GM23338 (cell line): Measurements from ENCODE around the gene KIAA1217. TPM values are rescaled to one million over a fixed set of nuclear protein-coding genes. Genes with fewer than 3 reads are reported as not detected.

Experiments used
- ATAC-seq: fragments of 200-7000 bp; cut with Tn5 transposase; 3 replicates; pipeline ENCODE4 v1.9.1; 2020
- DNase-seq: peaks from one replicate; pipeline ENCODE4 v3.0.0-alpha.2; 2015; ENCODE audit warnings: low spot score
- H2AFZ ChIP-seq: fragments of 200-600 bp; sonication (generic); 2 replicates; pipeline ENCODE4 v1.8.0; 2016; ENCODE audit warnings: antibody characterized with exemption, mild to moderate bottlenecking, moderate library complexity
- H3F3A ChIP-seq: fragments of 200-600 bp; sonication (generic); replicated peaks from 2 replicates; pipeline ENCODE4 v1.8.0; 2017; ENCODE audit warnings: antibody characterized with exemption, mixed run types, low read depth
- H3K27ac ChIP-seq: fragments of 200-600 bp; sonication (generic); 2 replicates; pipeline ENCODE4 v1.6.1; 2016; ENCODE audit warnings: low read depth
- H3K27me3 ChIP-seq: fragments of 200-600 bp; sonication (generic); 2 replicates; pipeline ENCODE4 v1.8.0; 2016; ENCODE audit warnings: mild to moderate bottlenecking, mixed run types, moderate library complexity; ENCODE audit not compliant: insufficient read depth
- H3K36me3 ChIP-seq: fragments of 200-600 bp; sonication (generic); 2 replicates; pipeline ENCODE4 v1.8.0; 2016; ENCODE audit warnings: mild to moderate bottlenecking; ENCODE audit not compliant: insufficient read depth
- H3K4me1 ChIP-seq: fragments of 200-600 bp; sonication (generic); 2 replicates; pipeline ENCODE4 v1.8.0; 2016; ENCODE audit warnings: mild to moderate bottlenecking, moderate library complexity; ENCODE audit not compliant: insufficient read depth
- H3K4me2 ChIP-seq: fragments of 200-600 bp; sonication (generic); 2 replicates; pipeline ENCODE4 v1.7.1; 2017; ENCODE audit warnings: mixed run types
- H3K4me3 ChIP-seq: fragments of 200-600 bp; sonication (generic); 2 replicates; pipeline ENCODE4 v1.6.1; 2016; ENCODE audit warnings: mixed run types
- H3K79me2 ChIP-seq: fragments of 200-600 bp; sonication (generic); replicated peaks from 2 replicates; pipeline ENCODE4 v1.8.0; 2017; ENCODE audit warnings: mild to moderate bottlenecking; ENCODE audit not compliant: insufficient read depth
- H3K9me2 ChIP-seq: fragments of 200-600 bp; sonication (generic); 2 replicates; pipeline ENCODE4 v1.8.0; 2017; ENCODE audit not compliant: insufficient read depth
- H4K20me1 ChIP-seq: fragments of 200-600 bp; sonication (generic); replicated peaks from 2 replicates; pipeline ENCODE4 v1.8.0; 2017; ENCODE audit warnings: mild to moderate bottlenecking; ENCODE audit not compliant: insufficient read depth
- H3K27ac Mint-ChIP-seq: 2 replicates; pipeline ENCODE4 v1.8.0; 2020; ENCODE audit warnings: inconsistent platforms, mild to moderate bottlenecking, moderate library complexity, mixed read lengths
- H3K27me3 Mint-ChIP-seq: 3 replicates; pipeline ENCODE4 v1.8.0; 2022; ENCODE audit warnings: low read depth, mild to moderate bottlenecking, moderate library complexity, mixed read lengths, inconsistent platforms; ENCODE audit not compliant: insufficient read depth, poor library complexity
- H3K36me3 Mint-ChIP-seq: 3 replicates; pipeline ENCODE4 v1.8.0; 2021; ENCODE audit warnings: low read depth, mild to moderate bottlenecking, inconsistent platforms, moderate library complexity, mixed read lengths
- H3K4me1 Mint-ChIP-seq: 3 replicates; pipeline ENCODE4 v1.8.0; 2020; ENCODE audit warnings: mild to moderate bottlenecking, inconsistent platforms, mixed read lengths
- H3K4me3 Mint-ChIP-seq: 3 replicates; pipeline ENCODE4 v1.8.0; 2021; ENCODE audit warnings: moderate library complexity, mild to moderate bottlenecking, inconsistent platforms, mixed read lengths
- H3K9me3 Mint-ChIP-seq: 3 replicates; pipeline ENCODE4 v1.8.0; 2020; ENCODE audit warnings: moderate library complexity, mild to moderate bottlenecking, inconsistent platforms, mixed read lengths
- CREB1 ChIP-seq: fragments of 250-450 bp; sonication (Bioruptor Pico); IDR thresholded peaks from 2 replicates; pipeline ENCODE4 v1.5.0; 2020; ENCODE audit warnings: low read depth, mild to moderate bottlenecking, moderate library complexity
- EZH2 ChIP-seq: fragments of 200-600 bp; sonication (generic); IDR thresholded peaks from one replicate; pipeline ENCODE4 v1.8.0; 2017; ENCODE audit warnings: antibody characterized with exemption, mild to moderate bottlenecking, low read depth; ENCODE audit not compliant: unreplicated experiment
- EZH2phosphoT487 ChIP-seq: fragments of 200-600 bp; sonication (generic); IDR thresholded peaks from one replicate; pipeline ENCODE4 v1.8.1; 2018; ENCODE audit warnings: antibody characterized with exemption; ENCODE audit not compliant: unreplicated experiment
- JUNB ChIP-seq: IDR thresholded peaks from one replicate; pipeline ENCODE4 v1.6.1; 2016; ENCODE audit warnings: antibody characterized with exemption; ENCODE audit not compliant: unreplicated experiment
- POLR2AphosphoS5 ChIP-seq: IDR thresholded peaks from 2 replicates; pipeline ENCODE4 v1.6.1; 2016; ENCODE audit warnings: antibody characterized with exemption, low read depth
- STAT1 ChIP-seq: IDR thresholded peaks from one replicate; pipeline ENCODE4 v1.6.1; 2016; ENCODE audit warnings: antibody characterized with exemption; ENCODE audit not compliant: unreplicated experiment
- ZNF114 ChIP-seq: fragments of 250-450 bp; sonication (Bioruptor Pico); IDR thresholded peaks from 2 replicates; pipeline ENCODE4 v1.5.0; 2020; ENCODE audit warnings: mild to moderate bottlenecking, moderate library complexity
- ZNF331 ChIP-seq: fragments of 250-450 bp; sonication (Bioruptor Pico); IDR thresholded peaks from 2 replicates; pipeline ENCODE4 v1.5.0; 2020; ENCODE audit warnings: low read depth, mild to moderate bottlenecking, moderate library complexity
- polyA plus RNA-seq: library from polyadenylated mRNA; unstranded; fragments of >200 nt; fragmentation: Nextera tagmentation; extraction: Ambion mirVana; gene quantifications from 2 replicates; pipeline ENCODE4 v1.2.1, GENCODE V29; 2016
- total RNA-seq: library from RNA; depleted of rRNA; stranded (reverse); fragments of >200 nt; shearing (Covaris generic); gene quantifications from 2 replicates; pipeline ENCODE4 v1.2.3, GENCODE V29; 2014
- TF ChIP-seq, protein P1 (sequence below), 2 experiments: fragments of 200-600 bp in 1 of 2; sonication (generic) in 1 of 2; conservative IDR thresholded peaks; 2 replicates each; pipeline versions ENCODE4 v1.5.1 to v1.6.1; 2016 to 2017; ENCODE audit warnings: antibody characterized with exemption in 2 of 2, low read depth in 2 of 2, mild to moderate bottlenecking in 2 of 2, moderate library complexity in 1 of 2
- TF ChIP-seq, protein P2 (sequence below): IDR thresholded peaks from one replicate; pipeline ENCODE4 v1.6.1; 2018; ENCODE audit warnings: antibody characterized with exemption; ENCODE audit not compliant: unreplicated experiment
- TF ChIP-seq, protein P3 (sequence below): IDR thresholded peaks from 2 replicates; pipeline ENCODE4 v1.6.1; 2016; ENCODE audit warnings: antibody characterized with exemption

Gene KIAA1217
- total and polyA plus RNA-seq, 2 experiments from 2014 or later, result 6.4 to 9.1 TPM

DNA sequence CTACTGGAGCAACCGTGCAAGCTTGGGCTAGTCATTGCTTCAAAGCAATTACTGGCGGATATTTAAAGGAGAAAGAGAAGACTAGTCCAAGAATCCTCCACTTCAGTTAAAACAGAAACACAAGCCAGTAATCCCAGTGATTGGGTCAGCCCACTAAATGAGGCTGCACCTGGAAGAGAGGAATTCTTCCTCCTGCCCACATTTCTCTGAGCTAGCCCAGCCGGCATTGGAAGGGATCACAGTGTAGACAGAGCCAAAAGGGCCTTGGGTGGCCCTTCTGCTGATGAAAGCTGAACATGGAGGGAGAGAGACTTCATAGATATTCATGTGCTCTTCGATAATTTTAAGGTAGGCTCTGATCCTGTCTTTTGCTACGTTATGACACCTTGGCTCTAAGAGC is 228.4 kb downstream of the KIAA1217 start:
- 0 out of 2 replicates have a peak overlapping the region, but pooled peaks have one; percentile 18 for H3K4me2 ChIP-seq
- H3K9me3 Mint-ChIP-seq, result peaks cover 3% of the 10 kb centered on the region; the same call in 1 of the 3 replicates
- ATAC-seq (peak; percentile 69), DNase-seq (peak; percentile 26)
- peaks cover 39% of the 10 kb centered on the region for H3K4me1 Mint-ChIP-seq
- 0 out of 2 replicates have a peak, but pooled peaks cover 2% of the 10 kb centered on the region for H3K9me2 ChIP-seq
- H3K79me2 ChIP-seq, result no peaks in the 10 kb centered on the region
- peaks cover 19% of the 10 kb centered on the region; the same call in 2 of the 3 replicates for H3K36me3 Mint-ChIP-seq
- TF ChIP-seq, protein P1, sequence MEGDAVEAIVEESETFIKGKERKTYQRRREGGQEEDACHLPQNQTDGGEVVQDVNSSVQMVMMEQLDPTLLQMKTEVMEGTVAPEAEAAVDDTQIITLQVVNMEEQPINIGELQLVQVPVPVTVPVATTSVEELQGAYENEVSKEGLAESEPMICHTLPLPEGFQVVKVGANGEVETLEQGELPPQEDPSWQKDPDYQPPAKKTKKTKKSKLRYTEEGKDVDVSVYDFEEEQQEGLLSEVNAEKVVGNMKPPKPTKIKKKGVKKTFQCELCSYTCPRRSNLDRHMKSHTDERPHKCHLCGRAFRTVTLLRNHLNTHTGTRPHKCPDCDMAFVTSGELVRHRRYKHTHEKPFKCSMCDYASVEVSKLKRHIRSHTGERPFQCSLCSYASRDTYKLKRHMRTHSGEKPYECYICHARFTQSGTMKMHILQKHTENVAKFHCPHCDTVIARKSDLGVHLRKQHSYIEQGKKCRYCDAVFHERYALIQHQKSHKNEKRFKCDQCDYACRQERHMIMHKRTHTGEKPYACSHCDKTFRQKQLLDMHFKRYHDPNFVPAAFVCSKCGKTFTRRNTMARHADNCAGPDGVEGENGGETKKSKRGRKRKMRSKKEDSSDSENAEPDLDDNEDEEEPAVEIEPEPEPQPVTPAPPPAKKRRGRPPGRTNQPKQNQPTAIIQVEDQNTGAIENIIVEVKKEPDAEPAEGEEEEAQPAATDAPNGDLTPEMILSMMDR (conservative IDR thresholded peaks at IDR 0.05; ENCODE audit: low read depth in 2 of 2), result no peak
- H3K4me3 Mint-ChIP-seq, result no peak overlapping the region
- no peaks in the 10 kb centered on the region for H3F3A ChIP-seq
- no peak overlapping the region for H2AFZ ChIP-seq
- no peak overlapping the region for H3K4me3 ChIP-seq
- H3K4me1 ChIP-seq, result peaks cover 24% of the 10 kb centered on the region
- H3K36me3 ChIP-seq, result no peaks in the 10 kb centered on the region
- peaks cover 4% of the 10 kb centered on the region for H3K27me3 Mint-ChIP-seq
- H4K20me1 ChIP-seq, result no peaks in the 10 kb centered on the region
- H3K27ac ChIP-seq, result peak overlapping the region; percentile 40; the same call in 1 of the 2 replicates
- no peaks in the 10 kb centered on the region for H3K27me3 ChIP-seq
- H3K27ac Mint-ChIP-seq, result peak overlapping the region; percentile 88

DNA sequence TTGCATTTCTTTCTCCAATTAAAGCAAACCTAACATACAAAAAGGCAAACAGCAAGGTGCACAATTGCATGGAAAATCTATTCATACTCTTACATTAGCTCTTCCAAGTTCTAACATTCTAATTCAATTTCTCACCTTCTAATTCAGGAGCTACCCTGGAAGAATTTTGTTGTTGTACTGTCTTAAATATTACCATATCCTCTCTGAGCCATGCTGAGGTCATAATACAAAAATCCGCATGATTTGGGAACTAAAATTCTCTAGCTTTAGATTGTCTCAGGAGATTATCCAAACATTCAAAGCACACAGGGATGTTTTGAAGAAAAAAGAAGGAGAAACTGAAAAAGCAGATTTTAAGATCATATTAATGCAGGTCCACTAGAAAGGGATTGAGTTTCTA is 229.9 kb downstream of the KIAA1217 start:
- Mint-ChIP-seq H3K27ac (no peak overlapping the region), H3K27me3 (peaks cover 4% of the 10 kb centered on the region), H3K4me1 (peaks cover 29% of the 10 kb centered on the region), H3K9me3 (peaks cover 3% of the 10 kb centered on the region; the same call in 1 of the 3 replicates), H3K36me3 (peaks cover 19% of the 10 kb centered on the region; the same call in 2 of the 3 replicates), H3K4me3 (no peak overlapping the region)
- Histone ChIP-seq H3K4me2 (no peak overlapping the region), H3K79me2 (no peaks in the 10 kb centered on the region), H3F3A (no peaks in the 10 kb centered on the region), H3K27ac (no peak overlapping the region), H3K36me3 (no peaks in the 10 kb centered on the region), H3K9me2 (0 out of 2 replicates have a peak, but pooled peaks cover 2% of the 10 kb centered on the region), H2AFZ (no peak overlapping the region), H3K4me1 (peaks cover 24% of the 10 kb centered on the region), H3K27me3 (no peaks in the 10 kb centered on the region), H4K20me1 (no peaks in the 10 kb centered on the region), H3K4me3 (no peak overlapping the region)
- ATAC-seq (no peak), DNase-seq (no peak)
- no peak for TF ChIP-seq JUNB
- no peak for TF ChIP-seq ZNF114 (CRISPR knock-in tag)
- TF ChIP-seq STAT1, result no peak
- no peak for TF ChIP-seq EZH2
- TF ChIP-seq ZNF331 (CRISPR knock-in tag), result no peak
- no peak for TF ChIP-seq POLR2AphosphoS5
- TF ChIP-seq, protein P2, sequence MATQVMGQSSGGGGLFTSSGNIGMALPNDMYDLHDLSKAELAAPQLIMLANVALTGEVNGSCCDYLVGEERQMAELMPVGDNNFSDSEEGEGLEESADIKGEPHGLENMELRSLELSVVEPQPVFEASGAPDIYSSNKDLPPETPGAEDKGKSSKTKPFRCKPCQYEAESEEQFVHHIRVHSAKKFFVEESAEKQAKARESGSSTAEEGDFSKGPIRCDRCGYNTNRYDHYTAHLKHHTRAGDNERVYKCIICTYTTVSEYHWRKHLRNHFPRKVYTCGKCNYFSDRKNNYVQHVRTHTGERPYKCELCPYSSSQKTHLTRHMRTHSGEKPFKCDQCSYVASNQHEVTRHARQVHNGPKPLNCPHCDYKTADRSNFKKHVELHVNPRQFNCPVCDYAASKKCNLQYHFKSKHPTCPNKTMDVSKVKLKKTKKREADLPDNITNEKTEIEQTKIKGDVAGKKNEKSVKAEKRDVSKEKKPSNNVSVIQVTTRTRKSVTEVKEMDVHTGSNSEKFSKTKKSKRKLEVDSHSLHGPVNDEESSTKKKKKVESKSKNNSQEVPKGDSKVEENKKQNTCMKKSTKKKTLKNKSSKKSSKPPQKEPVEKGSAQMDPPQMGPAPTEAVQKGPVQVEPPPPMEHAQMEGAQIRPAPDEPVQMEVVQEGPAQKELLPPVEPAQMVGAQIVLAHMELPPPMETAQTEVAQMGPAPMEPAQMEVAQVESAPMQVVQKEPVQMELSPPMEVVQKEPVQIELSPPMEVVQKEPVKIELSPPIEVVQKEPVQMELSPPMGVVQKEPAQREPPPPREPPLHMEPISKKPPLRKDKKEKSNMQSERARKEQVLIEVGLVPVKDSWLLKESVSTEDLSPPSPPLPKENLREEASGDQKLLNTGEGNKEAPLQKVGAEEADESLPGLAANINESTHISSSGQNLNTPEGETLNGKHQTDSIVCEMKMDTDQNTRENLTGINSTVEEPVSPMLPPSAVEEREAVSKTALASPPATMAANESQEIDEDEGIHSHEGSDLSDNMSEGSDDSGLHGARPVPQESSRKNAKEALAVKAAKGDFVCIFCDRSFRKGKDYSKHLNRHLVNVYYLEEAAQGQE, result no peak
- TF ChIP-seq, protein P3, sequence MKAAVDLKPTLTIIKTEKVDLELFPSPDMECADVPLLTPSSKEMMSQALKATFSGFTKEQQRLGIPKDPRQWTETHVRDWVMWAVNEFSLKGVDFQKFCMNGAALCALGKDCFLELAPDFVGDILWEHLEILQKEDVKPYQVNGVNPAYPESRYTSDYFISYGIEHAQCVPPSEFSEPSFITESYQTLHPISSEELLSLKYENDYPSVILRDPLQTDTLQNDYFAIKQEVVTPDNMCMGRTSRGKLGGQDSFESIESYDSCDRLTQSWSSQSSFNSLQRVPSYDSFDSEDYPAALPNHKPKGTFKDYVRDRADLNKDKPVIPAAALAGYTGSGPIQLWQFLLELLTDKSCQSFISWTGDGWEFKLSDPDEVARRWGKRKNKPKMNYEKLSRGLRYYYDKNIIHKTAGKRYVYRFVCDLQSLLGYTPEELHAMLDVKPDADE, result no peak
- TF ChIP-seq CREB1 (CRISPR knock-in tag), result no peak
- TF ChIP-seq, protein P1 (conservative IDR thresholded peaks at IDR 0.05; ENCODE audit: low read depth in 2 of 2), result no peak
- no peak for TF ChIP-seq EZH2phosphoT487
